ENCODE results near the gene TRIM7. TPM values are rescaled to one million over a fixed set of nuclear protein-coding genes. Genes with fewer than 3 reads are reported as not detected.

TRIM7 gene
- total and polyA plus RNA-seq, 9 of the 15 experiments (the other 6 are each of a cell fraction or from before 2014, with no cell fraction given), result 2.6 to 14.9 (median 8.9) TPM

DNA sequence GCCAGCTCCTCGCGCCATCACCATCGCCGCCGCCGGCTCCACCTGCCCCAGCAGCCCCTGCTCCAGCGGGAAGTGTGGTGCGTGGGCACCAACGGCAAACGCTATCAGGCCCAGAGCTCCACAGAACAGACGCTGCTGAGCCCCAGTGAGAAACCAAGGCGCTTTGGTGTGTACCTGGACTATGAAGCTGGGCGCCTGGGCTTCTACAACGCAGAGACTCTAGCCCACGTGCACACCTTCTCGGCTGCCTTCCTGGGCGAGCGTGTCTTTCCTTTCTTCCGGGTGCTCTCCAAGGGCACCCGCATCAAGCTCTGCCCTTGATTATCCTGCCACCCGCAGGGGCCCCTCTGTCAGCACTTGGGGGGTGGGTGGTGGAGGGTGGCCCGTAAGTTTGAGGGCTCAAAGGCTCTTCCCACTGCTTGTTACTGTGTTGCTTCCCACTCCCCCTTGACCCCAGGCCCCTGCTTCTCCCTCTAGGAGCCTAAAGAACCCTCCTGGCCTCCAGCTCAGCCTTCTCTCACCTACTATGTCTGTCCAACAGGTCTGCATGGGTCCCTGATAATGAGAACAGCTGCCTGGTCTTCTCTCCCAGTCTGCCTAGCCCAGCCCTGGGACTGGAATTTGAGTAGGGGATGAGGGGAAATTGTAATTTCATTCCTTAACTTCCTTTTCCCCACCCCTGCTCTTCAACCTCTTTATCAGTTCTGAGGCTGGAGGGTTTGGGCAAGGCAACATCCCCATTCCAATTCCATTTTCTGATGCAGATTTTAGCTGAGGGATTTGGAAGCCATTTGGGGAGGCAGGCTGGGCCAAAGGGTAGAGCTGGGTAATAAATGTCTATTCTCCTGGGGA is 29.7 kb upstream of the TRIM7 start (continued):
- TF ChIP-seq ZBTB49 (CRISPR knock-in tag; IDR thresholded peaks at IDR 0.05; ENCODE audit: borderline replicate concordance), result no peak
- TF ChIP-seq COPS2 (conservative IDR thresholded peaks at IDR 0.05), result no peak
- TF ChIP-seq, protein P1, sequence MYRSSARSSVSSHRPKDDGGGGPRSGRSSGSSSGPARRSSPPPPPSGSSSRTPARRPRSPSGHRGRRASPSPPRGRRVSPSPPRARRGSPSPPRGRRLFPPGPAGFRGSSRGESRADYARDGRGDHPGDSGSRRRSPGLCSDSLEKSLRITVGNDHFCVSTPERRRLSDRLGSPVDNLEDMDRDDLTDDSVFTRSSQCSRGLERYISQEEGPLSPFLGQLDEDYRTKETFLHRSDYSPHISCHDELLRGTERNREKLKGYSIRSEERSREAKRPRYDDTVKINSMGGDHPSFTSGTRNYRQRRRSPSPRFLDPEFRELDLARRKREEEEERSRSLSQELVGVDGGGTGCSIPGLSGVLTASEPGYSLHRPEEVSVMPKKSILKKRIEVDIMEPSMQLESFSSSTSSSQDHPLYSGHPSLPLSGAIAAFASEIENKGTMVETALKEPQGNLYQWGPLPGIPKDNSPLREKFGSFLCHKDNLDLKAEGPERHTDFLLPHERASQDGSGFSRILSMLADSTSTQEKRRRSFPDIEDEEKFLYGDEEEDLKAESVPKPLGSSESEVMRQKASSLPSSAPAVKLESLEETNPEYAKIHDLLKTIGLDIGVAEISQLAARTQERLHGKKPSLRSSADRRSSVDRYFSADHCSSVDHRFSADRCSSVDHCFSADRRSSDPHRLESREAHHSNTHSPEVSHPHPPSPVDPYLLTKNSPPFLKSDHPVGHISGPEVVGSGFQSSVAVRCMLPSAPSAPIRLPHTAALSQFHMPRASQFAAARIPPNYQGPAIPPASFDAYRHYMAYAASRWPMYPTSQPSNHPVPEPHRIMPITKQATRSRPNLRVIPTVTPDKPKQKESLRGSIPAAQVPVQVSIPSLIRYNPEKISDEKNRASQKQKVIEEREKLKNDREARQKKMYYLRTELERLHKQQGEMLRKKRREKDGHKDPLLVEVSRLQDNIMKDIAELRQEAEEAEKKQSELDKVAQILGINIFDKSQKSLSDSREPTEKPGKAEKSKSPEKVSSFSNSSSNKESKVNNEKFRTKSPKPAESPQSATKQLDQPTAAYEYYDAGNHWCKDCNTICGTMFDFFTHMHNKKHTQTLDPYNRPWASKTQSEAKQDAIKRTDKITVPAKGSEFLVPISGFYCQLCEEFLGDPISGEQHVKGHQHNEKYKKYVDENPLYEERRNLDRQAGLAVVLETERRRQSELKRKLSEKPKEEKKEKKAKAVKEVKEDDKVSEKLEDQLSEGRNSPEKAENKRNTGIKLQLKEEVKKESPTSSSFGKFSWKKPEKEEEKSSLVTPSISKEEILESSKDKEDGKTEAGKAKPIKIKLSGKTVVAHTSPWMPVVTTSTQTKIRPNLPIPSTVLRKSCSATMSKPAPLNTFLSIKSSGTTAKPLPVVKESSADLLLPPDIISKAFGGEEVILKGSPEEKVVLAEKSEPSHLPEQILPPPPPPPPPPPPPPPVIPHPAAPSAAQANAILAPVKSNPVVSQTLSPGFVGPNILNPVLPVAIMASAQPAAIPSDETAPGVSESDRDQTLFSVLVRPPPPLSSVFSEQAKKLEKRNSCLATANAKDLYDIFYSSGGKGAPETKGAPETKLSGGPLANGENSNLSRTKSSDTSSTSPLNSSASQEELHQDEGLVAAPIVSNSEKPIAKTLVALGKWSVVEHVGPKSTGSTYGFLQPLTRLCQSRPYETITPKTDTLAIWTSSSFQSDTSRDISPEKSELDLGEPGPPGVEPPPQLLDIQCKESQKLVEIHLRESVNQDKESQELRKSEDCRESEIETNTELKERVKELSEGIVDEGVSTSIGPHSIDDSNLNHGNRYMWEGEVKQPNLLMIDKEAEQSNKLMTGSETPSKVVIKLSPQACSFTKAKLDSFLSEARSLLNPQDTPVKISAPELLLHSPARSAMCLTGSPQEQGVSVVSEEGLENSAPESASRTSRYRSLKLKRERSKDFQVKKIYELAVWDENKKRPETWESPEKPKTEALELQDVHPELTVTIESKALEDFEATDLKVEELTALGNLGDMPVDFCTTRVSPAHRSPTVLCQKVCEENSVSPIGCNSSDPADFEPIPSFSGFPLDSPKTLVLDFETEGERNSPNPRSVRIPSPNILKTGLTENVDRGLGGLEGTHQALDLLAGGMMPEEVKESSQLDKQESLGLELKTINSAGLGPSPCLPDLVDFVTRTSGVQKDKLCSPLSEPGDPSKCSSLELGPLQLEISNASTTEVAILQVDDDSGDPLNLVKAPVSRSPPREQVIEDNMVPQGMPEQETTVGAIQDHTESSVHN (IDR thresholded peaks at IDR 0.05; ENCODE audit: borderline replicate concordance in 1 of 2, low read depth in 1 of 2), result no peak
- no peak for TF ChIP-seq CHAMP1 (IDR thresholded peaks at IDR 0.05)
- TF ChIP-seq MTF1 (CRISPR knock-in tag; IDR thresholded peaks at IDR 0.05; ENCODE audit: borderline replicate concordance), result no peak
- no peak for TF ChIP-seq KAT7 (CRISPR knock-in tag; IDR thresholded peaks at IDR 0.05; ENCODE audit: borderline replicate concordance)
- TF ChIP-seq ZNF263 (CRISPR knock-in tag; IDR thresholded peaks at IDR 0.05; ENCODE audit: borderline replicate concordance), result no peak
- TF ChIP-seq ESRRA (IDR thresholded peaks at IDR 0.05; ENCODE audit: borderline replicate concordance, low read depth), result no peak
- TF ChIP-seq, protein P2, sequence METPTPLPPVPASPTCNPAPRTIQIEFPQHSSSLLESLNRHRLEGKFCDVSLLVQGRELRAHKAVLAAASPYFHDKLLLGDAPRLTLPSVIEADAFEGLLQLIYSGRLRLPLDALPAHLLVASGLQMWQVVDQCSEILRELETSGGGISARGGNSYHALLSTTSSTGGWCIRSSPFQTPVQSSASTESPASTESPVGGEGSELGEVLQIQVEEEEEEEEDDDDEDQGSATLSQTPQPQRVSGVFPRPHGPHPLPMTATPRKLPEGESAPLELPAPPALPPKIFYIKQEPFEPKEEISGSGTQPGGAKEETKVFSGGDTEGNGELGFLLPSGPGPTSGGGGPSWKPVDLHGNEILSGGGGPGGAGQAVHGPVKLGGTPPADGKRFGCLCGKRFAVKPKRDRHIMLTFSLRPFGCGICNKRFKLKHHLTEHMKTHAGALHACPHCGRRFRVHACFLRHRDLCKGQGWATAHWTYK (CRISPR knock-in tag; IDR thresholded peaks at IDR 0.05), result no peak
- TF ChIP-seq FOXM1 (IDR thresholded peaks at IDR 0.05; ENCODE audit: low read depth), result no peak
- TF ChIP-seq FOXM1 (CRISPR knock-in tag; IDR thresholded peaks at IDR 0.05; ENCODE audit: low read depth), result no peak
